PC-9 (cell line): ENCODE data around the gene SPINT2.

Source experiments
- EZH2 ChIP-seq: fragments of 200-600 bp; sonication (generic); IDR thresholded peaks from 2 replicates; pipeline ENCODE4 v1.8.0; 2017; ENCODE audit warnings: antibody characterized with exemption, low read depth
- TF ChIP-seq, protein P1 (sequence below): fragments of 200-600 bp; sonication (generic); conservative IDR thresholded peaks from 2 replicates; pipeline ENCODE4 v1.6.1; 2017; ENCODE audit warnings: mixed run types, antibody characterized with exemption, mild to moderate bottlenecking, moderate library complexity

DNA sequence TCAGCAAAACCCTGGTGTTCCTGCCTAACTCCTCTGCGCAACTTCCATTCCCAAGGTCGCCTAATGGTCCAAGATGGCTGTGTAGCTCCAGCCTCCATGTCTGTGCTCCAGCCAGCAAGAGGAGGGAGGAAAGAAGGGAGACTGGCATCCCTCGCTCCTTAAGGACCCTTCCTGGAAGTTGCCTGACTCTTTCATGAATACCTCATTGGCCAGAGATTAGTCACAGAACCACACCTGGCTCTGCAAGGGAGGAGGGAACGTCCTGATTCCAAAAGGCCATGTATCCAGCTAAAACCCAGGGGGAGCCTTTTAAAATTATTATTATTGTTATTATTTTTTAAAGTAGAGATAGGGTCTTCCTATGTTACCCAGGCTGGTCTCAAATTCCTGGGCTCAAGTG, 60.1 kb downstream of the SPINT2 start:
- TF ChIP-seq, protein P1, sequence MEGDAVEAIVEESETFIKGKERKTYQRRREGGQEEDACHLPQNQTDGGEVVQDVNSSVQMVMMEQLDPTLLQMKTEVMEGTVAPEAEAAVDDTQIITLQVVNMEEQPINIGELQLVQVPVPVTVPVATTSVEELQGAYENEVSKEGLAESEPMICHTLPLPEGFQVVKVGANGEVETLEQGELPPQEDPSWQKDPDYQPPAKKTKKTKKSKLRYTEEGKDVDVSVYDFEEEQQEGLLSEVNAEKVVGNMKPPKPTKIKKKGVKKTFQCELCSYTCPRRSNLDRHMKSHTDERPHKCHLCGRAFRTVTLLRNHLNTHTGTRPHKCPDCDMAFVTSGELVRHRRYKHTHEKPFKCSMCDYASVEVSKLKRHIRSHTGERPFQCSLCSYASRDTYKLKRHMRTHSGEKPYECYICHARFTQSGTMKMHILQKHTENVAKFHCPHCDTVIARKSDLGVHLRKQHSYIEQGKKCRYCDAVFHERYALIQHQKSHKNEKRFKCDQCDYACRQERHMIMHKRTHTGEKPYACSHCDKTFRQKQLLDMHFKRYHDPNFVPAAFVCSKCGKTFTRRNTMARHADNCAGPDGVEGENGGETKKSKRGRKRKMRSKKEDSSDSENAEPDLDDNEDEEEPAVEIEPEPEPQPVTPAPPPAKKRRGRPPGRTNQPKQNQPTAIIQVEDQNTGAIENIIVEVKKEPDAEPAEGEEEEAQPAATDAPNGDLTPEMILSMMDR = no peak
- TF ChIP-seq EZH2 = no peak
